Measurements from ENCODE around the gene NKTR.

NKTR gene

GRCh38 chr3:42637001-42637400 is 36.5 kb downstream of the NKTR start:
- DNase-seq (ENCODE audit: low read depth) = no peak
- TF ChIP-seq POLR2A (IDR thresholded peaks at IDR 0.05; ENCODE audit: extremely low read depth, insufficient read length) (no peak), MYC (IDR thresholded peaks at IDR 0.05; ENCODE audit: low read depth, low read length) (no peak), CTCF (IDR thresholded peaks at IDR 0.05; ENCODE audit: low read depth, low read length) (no peak)
- TF ChIP-seq, protein P1, sequence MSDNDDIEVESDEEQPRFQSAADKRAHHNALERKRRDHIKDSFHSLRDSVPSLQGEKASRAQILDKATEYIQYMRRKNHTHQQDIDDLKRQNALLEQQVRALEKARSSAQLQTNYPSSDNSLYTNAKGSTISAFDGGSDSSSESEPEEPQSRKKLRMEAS (IDR thresholded peaks at IDR 0.05; ENCODE audit: low read depth, low read length) = no peak

GRCh38 chr3:42638339-42638842 is 37.9 kb downstream of the NKTR start:
- TF ChIP-seq CTCF (IDR thresholded peaks at IDR 0.05; ENCODE audit: low read depth, low read length) (no peak), POLR2A (IDR thresholded peaks at IDR 0.05; ENCODE audit: extremely low read depth, insufficient read length) (no peak), MYC (IDR thresholded peaks at IDR 0.05; ENCODE audit: low read depth, low read length) (no peak)
- TF ChIP-seq, protein P1 (IDR thresholded peaks at IDR 0.05; ENCODE audit: low read depth, low read length) = no peak
- no peak overlapping the region for H3K4me3 ChIP-seq (ENCODE audit: low read depth, low read length)
- DNase-seq (ENCODE audit: low read depth) = no peak

More at GRCh38 chr3:42637001-42637400, 36.5 kb downstream of the NKTR start:
- no peak overlapping the region for H3K4me3 ChIP-seq (ENCODE audit: low read depth, low read length)

- DNase-seq (ENCODE audit: low read depth) = no peak
- TF ChIP-seq, protein P1 (IDR thresholded peaks at IDR 0.05; ENCODE audit: low read depth, low read length) = no peak
- no peak for TF ChIP-seq POLR2A (IDR thresholded peaks at IDR 0.05; ENCODE audit: extremely low read depth, insufficient read length)
- TF ChIP-seq CTCF (IDR thresholded peaks at IDR 0.05; ENCODE audit: low read depth, low read length) = no peak
- no peak for TF ChIP-seq MYC (IDR thresholded peaks at IDR 0.05; ENCODE audit: low read depth, low read length)
- H3K4me3 ChIP-seq (ENCODE audit: low read depth, low read length) = no peak overlapping the region
These were observed 38.7 kb downstream of the NKTR start for GRCh38 chr3:42639192-42639591.

DNA sequence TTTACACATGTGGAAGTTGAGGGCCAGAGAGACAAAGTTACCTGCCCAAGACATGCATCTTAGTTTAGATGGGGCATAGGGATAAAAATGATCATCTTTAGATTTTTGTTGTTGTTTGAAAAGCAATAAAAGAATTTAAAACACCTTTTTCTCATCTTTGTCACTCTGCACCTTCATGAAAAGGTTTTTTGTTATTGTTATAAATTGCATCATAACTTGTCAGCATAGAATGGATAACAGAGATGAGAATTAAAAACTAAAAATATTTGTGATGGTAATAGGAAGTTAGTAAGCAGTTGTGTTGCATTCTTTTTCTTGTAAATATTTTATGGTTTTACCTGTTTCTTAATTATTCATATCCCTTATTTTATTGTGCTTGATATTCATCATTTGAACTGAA is 39.6 kb downstream of the NKTR start:
- TF ChIP-seq CTCF (IDR thresholded peaks at IDR 0.05; ENCODE audit: low read depth, low read length) = no peak
- TF ChIP-seq MYC (IDR thresholded peaks at IDR 0.05; ENCODE audit: low read depth, low read length) = no peak
- TF ChIP-seq, protein P1 (IDR thresholded peaks at IDR 0.05; ENCODE audit: low read depth, low read length) = no peak
- no peak for TF ChIP-seq POLR2A (IDR thresholded peaks at IDR 0.05; ENCODE audit: extremely low read depth, insufficient read length)
- DNase-seq (ENCODE audit: low read depth) = no peak

DNA sequence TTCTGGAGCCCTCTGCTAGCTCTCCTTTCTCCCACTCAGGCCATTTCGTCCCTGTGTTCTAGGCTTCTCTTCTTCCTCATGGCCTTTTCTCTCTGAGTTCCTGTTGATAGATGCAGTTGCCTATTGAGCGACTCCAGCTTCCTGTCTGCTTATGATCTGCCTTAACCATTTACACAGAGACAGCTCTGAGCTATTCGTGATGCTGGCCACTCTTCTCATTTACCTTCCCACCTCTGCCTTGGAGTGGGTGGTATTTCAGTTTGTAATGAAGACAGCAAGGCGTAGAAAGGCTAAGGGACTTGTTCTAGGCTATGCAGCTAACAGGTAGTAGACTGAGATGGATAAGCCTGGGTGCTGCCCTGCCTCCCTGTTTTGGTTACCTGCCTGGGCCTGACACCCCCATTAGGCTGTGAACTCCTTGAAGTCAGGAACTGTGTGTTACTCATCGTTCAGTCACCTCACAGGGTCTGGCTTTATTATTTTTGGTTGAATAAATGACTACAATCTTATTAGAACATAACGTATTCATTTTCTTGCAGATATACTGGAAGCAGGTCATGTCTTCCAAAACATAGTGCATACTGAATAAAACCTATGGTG is 40.4 kb downstream of the NKTR start:
- TF ChIP-seq, protein P1 (IDR thresholded peaks at IDR 0.05; ENCODE audit: low read depth, low read length) = no peak
- TF ChIP-seq CTCF (IDR thresholded peaks at IDR 0.05; ENCODE audit: low read depth, low read length) (no peak), POLR2A (IDR thresholded peaks at IDR 0.05; ENCODE audit: extremely low read depth, insufficient read length) (no peak), MYC (IDR thresholded peaks at IDR 0.05; ENCODE audit: low read depth, low read length) (no peak)
- no peak for DNase-seq (ENCODE audit: low read depth)
- no peak overlapping the region for H3K4me3 ChIP-seq (ENCODE audit: low read depth, low read length)

More for the DNA sequence above, 39.6 kb downstream of the NKTR start:
- H3K4me3 ChIP-seq (ENCODE audit: low read depth, low read length) = no peak overlapping the region

Data from NB4 (cell line).